Astrocyte of the spinal cord (primary cell): Measurements from ENCODE around the gene MEIS2.

Source experiments
- DNase-seq: peaks from one replicate; pipeline ENCODE4 v3.0.0; 2011; ENCODE audit warnings: low read depth, low spot score
- H3K4me3 ChIP-seq: 2 replicates; pipeline ENCODE4 v1.5.1; 2011; ENCODE audit warnings: low read depth, mild to moderate bottlenecking, low read length, moderate library complexity
- CTCF ChIP-seq: IDR thresholded peaks from 2 replicates; pipeline ENCODE4 v1.5.1; 2012; ENCODE audit warnings: low read depth, mild to moderate bottlenecking, low read length, inconsistent platforms
- in situ Hi-C: cut with HindIII; loops from 2 replicates; pipeline ENCODE4 v1.10.0; 2017; ENCODE audit warnings: low sequenced_read_pairs

The MEIS2 gene

GRCh38 chr15:37053166-37053565 is 47.2 kb downstream of the MEIS2 start:
- H3K4me3 ChIP-seq, result no peak overlapping the region
- in situ Hi-C loops, result no loop called here
- TF ChIP-seq CTCF, result no peak
- DNase-seq, result peak; percentile 63

DNA sequence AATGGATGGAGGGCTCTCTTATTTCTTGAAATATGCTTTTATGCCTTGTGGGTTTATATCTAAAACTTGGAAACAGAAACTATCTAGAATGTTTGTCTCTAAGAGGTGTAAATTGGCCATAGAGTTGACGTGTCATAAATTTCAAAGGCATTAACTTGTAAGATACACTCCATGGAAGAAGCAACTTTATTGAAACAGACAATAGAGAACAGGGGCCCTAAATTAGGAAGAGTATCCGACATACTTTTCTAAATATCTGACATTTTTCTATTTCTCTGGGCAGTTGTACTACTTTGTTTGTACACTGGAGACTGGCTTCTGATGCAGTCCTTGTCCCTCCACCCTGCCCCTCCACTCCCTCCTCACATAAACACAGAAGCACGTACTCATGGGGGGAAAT is 50.0 kb downstream of the MEIS2 start:
- no peak for DNase-seq
- H3K4me3 ChIP-seq, result no peak overlapping the region
- no peak for TF ChIP-seq CTCF
- in situ Hi-C loops, result no loop called here

DNA sequence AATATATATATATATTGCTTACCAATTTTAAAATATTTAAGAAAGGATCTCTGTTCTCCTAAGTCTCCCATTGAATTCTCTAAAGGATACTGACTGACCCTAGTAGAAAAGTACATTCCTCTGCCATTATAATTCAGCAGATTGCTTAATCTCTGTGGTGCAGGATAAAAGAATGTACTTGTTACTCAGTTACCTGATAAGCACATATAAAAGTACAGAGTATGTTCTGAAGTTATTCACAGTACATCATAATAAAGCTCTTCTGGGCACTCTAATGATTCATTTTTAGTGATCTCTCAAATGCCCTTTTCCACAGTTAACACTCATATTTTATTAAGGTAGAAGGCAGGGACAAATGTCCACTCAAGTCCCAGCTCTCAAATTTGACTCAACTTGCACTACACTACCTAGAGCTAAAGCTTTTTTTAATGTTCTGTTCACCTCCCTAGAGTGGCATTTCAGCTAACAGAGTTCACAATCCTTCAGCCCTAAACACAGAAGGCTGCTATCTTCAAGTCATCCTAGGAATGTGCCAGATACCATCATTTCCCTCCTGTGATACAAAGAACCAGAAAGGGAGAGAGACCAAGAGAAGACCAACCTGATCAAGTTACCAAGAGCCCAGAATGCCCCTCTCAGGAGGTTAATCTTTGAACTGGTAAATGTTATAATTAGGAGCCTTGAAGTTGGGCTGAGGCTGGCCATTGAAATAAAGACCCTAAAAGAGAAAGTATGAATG is 53.3 kb downstream of the MEIS2 start:
- H3K4me3 ChIP-seq, result no peak overlapping the region
- in situ Hi-C loops, result no loop called here
- TF ChIP-seq CTCF, result no peak

DNA sequence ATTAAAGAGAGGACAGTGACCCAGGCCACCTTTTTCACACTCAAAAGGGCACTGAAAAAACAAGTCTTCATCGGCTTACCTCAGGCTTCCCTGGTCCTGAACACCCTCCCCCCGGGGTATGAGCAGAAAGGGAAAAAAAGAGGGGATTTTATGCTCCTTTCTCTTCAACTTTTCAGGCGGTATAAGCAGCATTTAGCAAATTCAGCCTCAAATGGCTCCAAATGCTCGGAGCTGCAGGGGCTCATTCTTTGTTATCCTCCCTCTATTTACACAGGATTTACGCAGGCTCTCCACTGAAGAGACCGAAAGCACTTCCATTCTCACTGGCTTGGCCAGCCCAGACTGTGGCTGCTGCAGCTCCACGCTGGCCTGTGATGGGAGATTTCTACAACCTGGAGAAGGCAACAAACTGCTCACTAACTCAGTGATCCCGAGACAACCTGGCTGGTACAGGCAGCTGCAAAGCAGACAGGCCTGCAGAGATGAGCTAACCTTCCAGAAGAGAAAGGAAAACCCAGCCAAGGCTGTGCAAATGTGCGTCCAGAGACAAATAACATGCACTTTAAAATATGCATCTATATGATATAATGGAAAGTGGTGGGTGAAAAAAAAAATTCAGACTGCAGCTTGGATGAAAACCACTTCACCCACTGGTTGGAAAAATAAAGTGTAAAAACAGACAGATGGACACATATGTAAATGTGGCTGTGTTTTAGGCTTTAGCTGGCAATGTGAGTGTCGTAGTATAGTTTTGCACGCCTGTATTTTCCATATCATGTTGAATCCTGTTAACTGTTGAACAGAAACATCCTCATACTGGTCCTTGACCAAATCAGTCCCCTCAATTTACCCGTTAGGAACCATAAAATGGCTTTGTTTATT is 54.2 kb downstream of the MEIS2 start:
- TF ChIP-seq CTCF, result no peak
- H3K4me3 ChIP-seq, result no peak overlapping the region
- DNase-seq, result no peak
- in situ Hi-C loops, result no loop called here

More for the DNA sequence above, 53.3 kb downstream of the MEIS2 start:
- peak; percentile 63 for DNase-seq

GRCh38 chr15:37044915-37045648 is 55.3 kb downstream of the MEIS2 start:
- TF ChIP-seq CTCF, result no peak

DNA sequence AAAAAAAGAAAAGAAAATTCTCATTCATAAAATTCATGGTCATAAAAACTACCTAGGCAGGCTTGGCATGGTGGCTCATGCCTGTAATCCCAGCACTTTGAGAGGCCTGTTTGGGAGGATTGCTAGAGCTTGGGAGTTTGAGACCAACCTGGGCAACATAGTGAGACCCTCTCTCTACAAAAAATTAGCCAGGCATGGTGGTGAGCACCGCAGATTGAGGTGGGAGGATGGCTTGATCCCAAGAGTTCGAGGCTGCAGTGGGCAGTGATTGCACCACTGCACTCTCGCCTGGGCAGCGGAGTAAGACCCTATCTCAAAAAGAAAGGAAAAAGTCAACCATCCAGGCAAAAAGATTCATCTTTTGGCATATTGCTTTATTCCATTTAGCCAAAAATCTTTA is 58.5 kb downstream of the MEIS2 start:
- in situ Hi-C loops, result no loop called here
- DNase-seq, result no peak
- no peak overlapping the region for H3K4me3 ChIP-seq
- no peak for TF ChIP-seq CTCF

More at GRCh38 chr15:37044915-37045648, 55.3 kb downstream of the MEIS2 start:
- no peak for DNase-seq
- in situ Hi-C loops, result no loop called here
- no peak overlapping the region for H3K4me3 ChIP-seq
